Prostate gland (tissue), 2 donors: ENCODE results near the gene NCOR2. TPM values are rescaled to one million over a fixed set of nuclear protein-coding genes. Genes with fewer than 3 reads are reported as not detected.

ENCODE experiments used
- DNase-seq: peaks from one replicate; pipeline ENCODE4 v3.0.0-alpha.2; 2019; ENCODE audit warnings: low spot score
- H3K27ac ChIP-seq, 2 donors: fragments of 200-600 bp; sonication (generic); 2 replicates each; pipeline ENCODE4 v1.5.1; 2017 to 2019
- H3K27me3 ChIP-seq: fragments of 200-600 bp; sonication (generic); replicated peaks from 2 replicates; pipeline ENCODE4 v1.5.1; 2019; ENCODE audit not compliant: insufficient read depth
- H3K36me3 ChIP-seq, 2 donors: fragments of 200-600 bp; sonication (generic); 1 replicate in 1 of 2; 2 replicates in 1 of 2; pipeline versions ENCODE4 v1.5.1 to v1.8.1; 2017 to 2019
- H3K4me1 ChIP-seq: fragments of 200-600 bp; sonication (generic); replicated peaks from 2 replicates; pipeline ENCODE4 v1.5.1; 2019
- H3K4me3 ChIP-seq, 2 donors: fragments of 200-600 bp; sonication (generic); 2 replicates each; pipeline ENCODE4 v1.5.1; 2017 to 2019
- H3K9me3 ChIP-seq: fragments of 200-600 bp; sonication (generic); 2 replicates; pipeline ENCODE4 v1.5.1; 2017
- CTCF ChIP-seq, 4 experiments: fragments of 200-600 bp in 2 of 4; fragments of 450-650 bp in 2 of 4; sonication (generic) in 2 of 4; IDR thresholded peaks; 1 replicate in 3 of 4; 2 replicates in 1 of 4; pipeline ENCODE4 v1.5.1; 2016 to 2019; ENCODE audit warnings: antibody characterized with exemption in 4 of 4, mild to moderate bottlenecking in 2 of 4, moderate library complexity in 2 of 4
- POLR2A ChIP-seq: fragments of 450-650 bp; IDR thresholded peaks from one replicate; pipeline ENCODE4 v1.6.1; 2016; ENCODE audit warnings: antibody characterized with exemption, mild to moderate bottlenecking
- POLR2AphosphoS5 ChIP-seq: sonication (generic); formaldehyde crosslinking; IDR thresholded peaks from one replicate; pipeline ENCODE4 v1.6.1; 2017; ENCODE audit warnings: antibody characterized with exemption
- whole genome bisulfite sequencing: methylation state at CpG from one replicate; pipeline ENCODE4 v1.1.5; 2018; 5-methylcytosine and 5-hydroxymethylcytosine counted together
- intact Hi-C: fragments of 100-400 bp; cut with DNase I; formaldehyde crosslinking; loops from one replicate; pipeline ENCODE4 v1.14.2; 2022
- total RNA-seq, 2 donors: library from RNA; depleted of rRNA; stranded (reverse); fragments of >200 nt; gene quantifications; one replicate each; pipeline ENCODE4 v1.1.0, GENCODE V29; 2016

Gene NCOR2
- total RNA-seq, 2 donors from 2014 or later = 184 to 306 TPM

DNA sequence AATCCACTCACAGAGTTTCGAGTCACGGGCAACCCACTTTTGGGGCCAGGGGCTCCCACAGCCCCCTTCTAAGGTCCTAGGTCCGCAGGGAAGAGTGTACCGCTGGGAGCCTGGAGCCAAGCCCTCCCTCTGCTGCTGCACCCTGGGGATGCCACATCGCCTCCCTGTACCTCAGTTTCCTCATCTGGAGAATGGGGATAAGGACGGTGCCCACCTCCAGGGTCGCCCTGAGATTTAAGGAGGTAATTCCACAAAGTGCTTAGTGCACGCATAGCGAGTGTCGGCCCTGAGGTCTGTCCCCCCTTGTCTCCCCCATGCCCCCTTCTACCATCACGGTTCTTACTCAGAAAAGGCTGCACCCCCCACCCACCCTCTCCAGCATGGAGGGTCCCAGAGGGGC is 35.5 kb downstream of the NCOR2 start:
- Histone ChIP-seq H3K27me3 (no peaks in the 10 kb centered on the region), H3K4me3 (no peak overlapping the region), H3K4me1 (peaks cover 6% of the 10 kb centered on the region), H3K36me3 (no peaks in the 10 kb centered on the region), H3K9me3 (no peaks in the 10 kb centered on the region), H3K27ac (no peak overlapping the region)
- TF ChIP-seq POLR2AphosphoS5 (no peak), CTCF (IDR thresholded peaks at IDR 0.05) (no peak), POLR2A (no peak)
- no peak for DNase-seq
- intact Hi-C loops = no loop called here
- WGBS = 88% methylated on average over 11 of the region's 11 CpGs

- no peaks in the 10 kb centered on the region for H3K9me3 ChIP-seq
- no peak overlapping the region for H3K4me3 ChIP-seq
- H3K27me3 ChIP-seq = no peaks in the 10 kb centered on the region
- TF ChIP-seq POLR2A = no peak
- no peak for TF ChIP-seq POLR2AphosphoS5
- no peak for TF ChIP-seq CTCF (IDR thresholded peaks at IDR 0.05)
- H3K27ac ChIP-seq = no peak overlapping the region
- intact Hi-C loops = no loop called here
- DNase-seq = no peak
- H3K4me1 ChIP-seq = peaks cover 6% of the 10 kb centered on the region
- no peaks in the 10 kb centered on the region for H3K36me3 ChIP-seq
- WGBS = 49% methylated on average over 14 of the region's 14 CpGs
Measured at GRCh38 chr12:124531281-124531745, 36.1 kb downstream of the NCOR2 start.

DNA sequence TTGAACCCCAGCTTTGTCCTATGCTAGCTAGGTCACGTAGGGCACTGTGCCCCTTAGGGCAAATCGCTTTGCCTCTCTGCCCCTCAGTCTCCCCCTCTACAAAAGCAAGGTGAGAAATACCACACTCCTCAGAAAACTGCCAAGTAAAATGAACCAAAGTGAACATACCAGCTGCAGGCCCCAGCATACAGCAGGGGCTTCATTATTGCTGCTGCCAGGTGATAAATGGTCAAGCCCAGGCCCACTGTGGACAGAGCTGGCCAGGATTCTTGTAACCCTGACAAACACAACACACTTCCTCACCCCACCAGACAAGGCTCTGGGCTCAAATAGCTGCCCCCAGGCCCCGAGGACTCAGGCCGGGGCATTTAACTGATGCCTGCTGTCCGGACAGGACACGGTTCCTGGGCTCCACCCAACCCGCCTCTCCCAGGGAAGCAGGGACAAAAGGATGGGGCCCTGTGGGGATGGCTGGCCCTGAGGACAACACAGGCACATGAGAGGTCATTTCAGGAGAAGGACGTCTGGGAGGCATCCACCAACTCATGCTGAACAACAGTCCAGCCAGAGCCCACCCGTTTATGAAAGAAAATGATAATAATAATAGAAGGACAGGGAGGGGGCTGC is 36.7 kb downstream of the NCOR2 start:
- Histone ChIP-seq H3K27ac (no peak overlapping the region), H3K9me3 (no peaks in the 10 kb centered on the region), H3K4me3 (no peak overlapping the region), H3K27me3 (no peaks in the 10 kb centered on the region), H3K36me3 (no peaks in the 10 kb centered on the region), H3K4me1 (peaks cover 6% of the 10 kb centered on the region)
- DNase-seq = no peak
- intact Hi-C loops = no loop called here
- no peak for TF ChIP-seq POLR2A
- TF ChIP-seq POLR2AphosphoS5 = no peak
- TF ChIP-seq CTCF (IDR thresholded peaks at IDR 0.05) = no peak
- 89% methylated on average over 9 of the region's 9 CpGs for WGBS

- 91% methylated on average over 6 of the region's 6 CpGs for WGBS
- Histone ChIP-seq H3K27me3 (no peaks in the 10 kb centered on the region), H3K4me3 (no peak overlapping the region), H3K4me1 (peaks cover 6% of the 10 kb centered on the region), H3K27ac (no peak overlapping the region), H3K36me3 (no peaks in the 10 kb centered on the region), H3K9me3 (no peaks in the 10 kb centered on the region)
- no peak for DNase-seq
- intact Hi-C loops = no loop called here
- TF ChIP-seq POLR2AphosphoS5 (no peak), CTCF (IDR thresholded peaks at IDR 0.05) (no peak), POLR2A (no peak)
Measured at GRCh38 chr12:124529565-124530276, 37.7 kb downstream of the NCOR2 start.
